GM11168 (cell line): Measurements from ENCODE around the gene PDGFD.

Experiments
- in situ Hi-C: fragments of 300-500 bp; cut with MboI; formaldehyde crosslinking; loops from one replicate; pipeline ENCODE4 v1.12.0; 2022; ENCODE audit warnings: low sequenced_read_pairs; ENCODE audit not compliant: unreplicated experiment

Gene PDGFD

DNA sequence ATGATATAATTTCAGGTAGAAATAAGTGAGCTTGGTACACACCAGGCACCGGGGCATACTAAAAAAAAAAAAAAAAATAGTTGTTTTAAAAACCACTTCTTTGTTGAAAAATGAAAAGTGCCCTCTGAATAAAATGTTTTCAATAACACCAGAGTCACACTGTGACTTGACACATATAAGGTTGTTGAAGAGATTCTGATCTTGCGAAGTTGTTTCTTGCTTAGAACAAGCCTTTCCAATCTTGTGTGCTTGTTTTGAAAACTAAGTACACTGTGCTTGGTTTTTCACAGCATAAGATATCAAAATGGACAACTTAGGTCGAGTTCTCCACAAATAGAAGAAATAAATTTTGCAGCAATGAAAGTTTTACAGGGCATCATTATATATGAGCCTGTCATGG lies 17.0 kb downstream of the PDGFD start:
- in situ Hi-C loops, result loop anchor here (25.0 kb wide), 1 partner anchor 435 kb away; no protein-coding TSS in a partner anchor

- in situ Hi-C loops, result loop anchor here (25.0 kb wide), 1 partner anchor 434 kb away; no protein-coding TSS in a partner anchor
Measured at GRCh38 chr11:104146421-104146820, 17.5 kb downstream of the PDGFD start.

- in situ Hi-C loops, result loop anchor here (25.0 kb wide), 1 partner anchor 433 kb away; no protein-coding TSS in a partner anchor
Measured at GRCh38 chr11:104145062-104145461, 18.9 kb downstream of the PDGFD start.

DNA sequence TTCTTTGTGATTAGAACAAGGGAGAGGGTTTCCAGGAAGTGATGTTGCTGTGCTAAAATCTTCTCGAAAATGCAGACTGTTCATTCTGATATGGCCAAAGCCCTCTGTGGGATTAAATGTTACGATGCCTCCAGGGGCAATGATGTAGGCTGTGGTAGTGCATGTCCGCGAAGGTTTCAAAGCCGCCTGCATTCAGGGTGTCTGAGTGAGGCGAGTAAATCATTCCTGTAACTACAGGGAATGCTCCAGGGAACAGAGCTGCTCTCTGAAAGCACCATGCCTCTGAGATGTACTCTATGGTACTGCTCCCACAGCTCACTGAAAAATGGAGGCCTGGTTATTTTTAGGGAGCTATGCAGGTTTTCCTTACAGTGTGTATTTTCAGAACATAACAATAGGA lies 21.2 kb downstream of the PDGFD start:
- in situ Hi-C loops, result loop anchor here (25.0 kb wide), 1 partner anchor 430 kb away; no protein-coding TSS in a partner anchor

GRCh38 chr11:104136861-104137260 lies 27.1 kb downstream of the PDGFD start:
- in situ Hi-C loops, result loop anchor here (25.0 kb wide), 1 partner anchor 425 kb away; no protein-coding TSS in a partner anchor

DNA sequence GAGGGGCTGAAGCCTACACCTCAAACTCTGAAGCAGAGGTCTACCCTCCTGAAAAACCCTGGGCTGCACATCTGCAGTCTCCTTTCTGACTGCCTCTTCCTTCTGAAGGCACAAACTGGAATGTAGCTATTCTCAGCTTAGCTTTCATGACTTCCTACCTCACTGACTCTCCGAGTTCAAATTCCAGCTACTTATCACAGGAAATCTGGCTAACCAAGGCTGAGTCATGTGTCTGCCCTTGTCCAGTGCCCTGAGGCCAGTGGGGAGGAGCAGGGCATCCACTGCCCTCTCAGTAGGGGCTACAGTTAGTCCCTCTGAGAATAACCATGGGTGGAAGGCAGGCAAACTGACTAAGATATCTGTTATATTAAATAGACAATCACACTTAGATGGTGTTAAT lies 29.2 kb downstream of the PDGFD start:
- in situ Hi-C loops, result loop anchor here (25.0 kb wide), 1 partner anchor 422 kb away; no protein-coding TSS in a partner anchor

- in situ Hi-C loops, result loop anchor here (25.0 kb wide), 1 partner anchor 418 kb away; no protein-coding TSS in a partner anchor
Measured at GRCh38 chr11:104130161-104130560, 33.8 kb downstream of the PDGFD start.

DNA sequence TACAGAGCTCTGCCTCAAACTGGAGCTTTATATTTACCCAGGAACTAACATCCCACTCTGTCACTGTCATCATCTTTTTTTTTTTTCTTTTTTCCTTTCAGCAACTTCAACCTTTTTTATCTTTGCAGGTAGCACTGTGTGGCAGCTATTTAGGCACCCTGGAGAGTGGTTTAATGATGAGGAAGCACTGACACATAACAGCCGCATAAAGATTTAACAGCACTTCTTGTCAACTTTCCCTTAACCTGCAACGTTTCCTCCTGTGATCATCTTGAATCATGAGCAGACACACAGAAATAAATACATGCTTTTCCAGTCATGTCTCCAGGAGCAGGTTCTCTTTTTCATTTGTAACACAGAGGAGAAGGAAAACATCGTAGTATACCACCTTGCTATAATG lies 34.8 kb downstream of the PDGFD start:
- in situ Hi-C loops, result loop anchor here (25.0 kb wide), 1 partner anchor 417 kb away; no protein-coding TSS in a partner anchor

GRCh38 chr11:104127828-104128227 lies 36.1 kb downstream of the PDGFD start:
- in situ Hi-C loops, result loop anchor here (25.0 kb wide), 1 partner anchor 416 kb away; no protein-coding TSS in a partner anchor

GRCh38 chr11:104126464-104126863 lies 37.5 kb downstream of the PDGFD start:
- in situ Hi-C loops, result loop anchor here (25.0 kb wide), 1 partner anchor 414 kb away; no protein-coding TSS in a partner anchor

DNA sequence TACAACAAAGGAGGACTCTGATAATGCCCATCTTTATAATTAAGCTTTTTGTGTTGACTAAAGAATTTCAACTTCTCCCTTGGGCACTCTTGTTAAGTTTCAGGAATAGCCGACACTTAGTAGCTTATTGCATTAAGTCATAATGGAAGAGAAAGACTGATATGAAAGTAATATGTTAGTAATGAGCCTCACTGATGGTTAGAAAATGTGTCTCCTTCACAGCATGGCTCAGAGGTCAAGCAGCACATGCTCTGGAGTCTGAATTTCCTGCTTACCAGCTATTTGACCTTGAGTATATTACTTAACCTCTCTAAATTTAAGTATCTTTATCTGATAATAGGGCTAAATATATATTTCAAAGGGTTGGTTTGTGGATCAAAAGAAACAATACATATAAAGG lies 39.0 kb downstream of the PDGFD start:
- in situ Hi-C loops, result loop anchor here (25.0 kb wide), 1 partner anchor 413 kb away; no protein-coding TSS in a partner anchor

GRCh38 chr11:104122836-104123235 lies 41.1 kb downstream of the PDGFD start:
- in situ Hi-C loops, result no loop called here

DNA sequence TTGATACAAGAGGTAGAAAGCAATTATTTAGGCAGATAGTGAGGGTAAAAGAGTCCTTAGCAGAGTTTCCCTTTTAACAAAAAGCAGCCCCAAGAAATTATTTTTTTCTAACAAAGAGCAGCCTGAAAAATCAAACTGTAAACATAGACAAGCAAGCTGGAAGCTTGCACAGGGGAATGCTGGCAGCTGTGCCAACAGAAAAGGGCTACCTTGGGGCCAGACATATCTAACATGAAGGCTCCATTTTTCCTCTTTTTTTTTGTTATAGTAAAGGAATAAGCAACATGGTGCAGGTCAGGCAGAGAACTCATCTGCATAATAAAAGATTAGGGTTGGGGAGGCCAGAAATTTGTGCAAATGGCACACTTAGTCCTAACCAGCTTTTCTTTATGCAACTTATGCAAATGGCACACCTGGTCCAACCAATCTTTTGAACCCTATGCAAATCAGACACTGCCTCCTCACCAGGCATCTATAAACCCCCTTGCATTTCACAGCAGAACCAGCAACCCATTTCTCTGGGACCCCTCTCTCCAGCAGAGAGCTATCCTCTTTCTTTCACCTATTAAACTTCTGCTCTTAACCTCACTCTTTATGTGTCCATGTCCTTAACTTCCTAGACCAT lies 41.8 kb downstream of the PDGFD start:
- in situ Hi-C loops, result no loop called here

DNA sequence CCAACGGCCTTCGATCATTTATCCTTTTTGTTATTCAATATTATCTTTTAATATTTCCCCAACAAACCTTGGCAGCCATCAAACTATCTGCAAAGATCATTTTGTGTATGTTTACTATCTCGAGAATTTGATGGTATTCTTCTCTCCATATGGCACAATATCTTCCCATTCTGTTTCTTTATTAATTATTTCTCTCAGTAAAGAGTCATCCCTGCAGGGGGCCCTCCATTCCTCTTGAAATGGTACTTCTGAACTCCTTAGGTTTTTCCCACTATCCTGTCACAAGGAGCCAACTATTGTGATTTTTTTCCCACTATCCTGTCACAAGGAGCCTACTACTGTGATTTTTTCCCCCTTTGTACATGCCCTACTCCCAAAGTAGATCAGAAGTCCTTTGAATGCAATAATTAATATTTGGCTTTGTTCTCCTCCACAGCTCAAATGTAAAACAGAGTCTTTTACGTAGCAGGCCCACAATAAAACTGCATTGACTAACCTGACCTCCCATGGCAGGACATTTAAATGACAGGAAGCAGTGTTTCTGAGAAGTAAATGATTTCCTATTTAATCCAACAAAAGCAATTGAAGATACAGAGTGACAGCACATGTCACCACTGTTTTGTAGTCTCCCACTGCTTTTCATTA lies 43.3 kb downstream of the PDGFD start:
- in situ Hi-C loops, result no loop called here

GRCh38 chr11:104118105-104118744 lies 45.7 kb downstream of the PDGFD start:
- in situ Hi-C loops, result no loop called here

GRCh38 chr11:104113541-104113940 lies 50.4 kb downstream of the PDGFD start:
- in situ Hi-C loops, result no loop called here

DNA sequence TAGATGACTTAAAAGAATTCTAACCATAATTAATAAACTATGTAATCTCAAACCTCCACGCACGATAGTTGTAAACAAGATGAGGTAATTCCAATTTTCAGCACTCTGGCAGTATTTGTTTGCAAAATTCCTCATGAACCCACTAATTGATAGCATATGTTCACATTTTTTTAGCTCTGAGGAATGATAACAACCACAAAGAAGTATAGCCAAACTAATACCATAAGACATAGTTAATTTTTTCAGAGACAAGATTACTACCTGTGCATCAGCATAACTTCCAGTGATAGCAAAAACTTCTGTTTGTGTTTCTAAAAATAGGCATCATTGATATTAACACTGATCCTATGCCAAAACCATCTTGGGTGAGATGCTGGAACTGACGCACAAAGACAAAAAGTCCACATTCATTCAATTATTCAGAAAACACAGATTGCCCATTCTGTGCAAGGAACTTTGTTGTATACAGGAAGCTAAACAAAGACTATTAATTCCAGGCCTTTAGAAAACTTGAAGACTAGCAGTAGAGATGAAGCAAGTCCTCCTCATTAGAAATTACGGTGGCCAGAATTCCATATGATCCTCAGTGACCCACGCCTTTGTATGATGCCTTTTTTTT lies 57.7 kb downstream of the PDGFD start:
- in situ Hi-C loops, result no loop called here

DNA sequence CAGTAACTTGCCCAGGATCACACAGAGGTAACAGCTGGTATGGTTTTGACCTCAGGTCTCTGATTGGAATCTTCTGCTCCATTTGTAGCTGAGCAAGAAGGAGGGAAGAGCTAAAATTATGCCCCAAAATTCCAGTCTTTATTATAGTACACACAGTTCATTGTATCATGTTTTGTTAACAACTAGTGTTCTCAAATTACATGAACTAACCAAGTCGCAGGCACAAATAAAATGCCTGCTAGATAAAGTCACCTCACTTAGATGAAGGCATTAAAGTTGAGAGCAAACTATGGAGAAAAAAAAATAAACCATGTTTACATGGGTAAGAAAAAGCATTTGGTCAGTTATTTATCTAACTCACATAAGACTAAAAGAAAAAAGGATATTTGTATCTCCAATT lies 58.8 kb downstream of the PDGFD start:
- in situ Hi-C loops, result no loop called here

GRCh38 chr11:104104664-104105063 lies 59.3 kb downstream of the PDGFD start:
- in situ Hi-C loops, result no loop called here

DNA sequence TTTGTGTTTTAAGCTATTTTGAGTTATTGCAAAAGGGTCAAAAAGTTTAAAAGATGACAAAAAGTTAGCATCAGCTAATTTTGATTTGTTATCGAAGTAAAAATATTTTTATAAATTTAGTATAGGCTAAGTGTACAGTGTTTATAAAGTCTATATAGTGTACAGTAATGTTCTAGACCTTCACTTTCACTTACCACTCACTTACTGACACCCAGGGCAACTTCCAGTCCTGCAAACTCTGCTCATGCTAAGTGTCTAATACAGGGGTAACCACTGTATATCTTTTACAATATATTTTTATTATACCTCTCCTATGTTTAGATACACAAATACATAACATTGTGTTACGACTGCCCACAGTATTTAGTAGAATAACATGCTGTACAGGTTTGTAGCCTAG lies 59.7 kb downstream of the PDGFD start:
- in situ Hi-C loops, result no loop called here
